ENCODE data around the gene RBM7. TPM values are rescaled to one million over a fixed set of nuclear protein-coding genes. Genes with fewer than 3 reads are reported as not detected.

The RBM7 gene
- total and polyA plus RNA-seq, 3 donors from 2014 or later = 17.6 to 37.6 (median 22.3) TPM

GRCh38 chr11:114413958-114414357 is 13.5 kb downstream of the RBM7 start:
- Histone ChIP-seq H3K4me3 (no peak overlapping the region), H3K9me3 (no peaks in the 10 kb centered on the region), H3K27ac (no peak overlapping the region), H3K4me1 (peaks cover 8% of the 10 kb centered on the region), H3K27me3 (no peaks in the 10 kb centered on the region), H3K36me3 (ENCODE audit: low read depth, missing control alignments) (no peaks in the 10 kb centered on the region)
- WGBS, 2 donors = 92 to 94% methylated on average over 10 of the region's 10 CpGs
- intact Hi-C loops (cut with DNase I; ENCODE audit: low total_unique reads) = no loop called here
- DNase-seq = no peak
- TF ChIP-seq CTCF (IDR thresholded peaks at IDR 0.05) (no peak), POLR2A (IDR thresholded peaks at IDR 0.05) (no peak)

- TF ChIP-seq POLR2A (IDR thresholded peaks at IDR 0.05) (no peak), CTCF (IDR thresholded peaks at IDR 0.05) (no peak)
- Histone ChIP-seq H3K27ac (no peak overlapping the region), H3K4me3 (no peak overlapping the region), H3K4me1 (peaks cover 8% of the 10 kb centered on the region), H3K36me3 (ENCODE audit: low read depth, missing control alignments) (no peaks in the 10 kb centered on the region), H3K9me3 (no peaks in the 10 kb centered on the region), H3K27me3 (no peaks in the 10 kb centered on the region)
- intact Hi-C loops (cut with DNase I; ENCODE audit: low total_unique reads) = no loop called here
- no peak for DNase-seq
These were observed 16.0 kb downstream of the RBM7 start for GRCh38 chr11:114416441-114416961.

- 91 to 94% methylated on average over 4 of the region's 4 CpGs for WGBS, 2 donors
- intact Hi-C loops (cut with DNase I; ENCODE audit: low total_unique reads) = no loop called here
- Histone ChIP-seq H3K27me3 (no peaks in the 10 kb centered on the region), H3K4me1 (no peaks in the 10 kb centered on the region), H3K27ac (no peak overlapping the region), H3K36me3 (ENCODE audit: low read depth, missing control alignments) (no peaks in the 10 kb centered on the region), H3K4me3 (no peak overlapping the region), H3K9me3 (no peaks in the 10 kb centered on the region)
- DNase-seq = no peak
- no peak for TF ChIP-seq POLR2A (IDR thresholded peaks at IDR 0.05)
- no peak for TF ChIP-seq CTCF (IDR thresholded peaks at IDR 0.05)
These were observed 25.8 kb downstream of the RBM7 start for GRCh38 chr11:114426280-114426679.

- no peak overlapping the region for H3K4me3 ChIP-seq
- no peak overlapping the region for H3K27ac ChIP-seq
- TF ChIP-seq POLR2A (IDR thresholded peaks at IDR 0.05) (no peak), CTCF (IDR thresholded peaks at IDR 0.05) (no peak)
- no peaks in the 10 kb centered on the region for H3K27me3 ChIP-seq
- DNase-seq = no peak
- intact Hi-C loops (cut with DNase I; ENCODE audit: low total_unique reads) = no loop called here
- H3K4me1 ChIP-seq = no peaks in the 10 kb centered on the region
- H3K36me3 ChIP-seq (ENCODE audit: low read depth, missing control alignments) = no peaks in the 10 kb centered on the region
- no peaks in the 10 kb centered on the region for H3K9me3 ChIP-seq
These were observed 29.8 kb downstream of the RBM7 start for GRCh38 chr11:114430290-114430689.

GRCh38 chr11:114432893-114433292 is 32.4 kb downstream of the RBM7 start:
- intact Hi-C loops (cut with DNase I; ENCODE audit: low total_unique reads) = no loop called here
- no peak for DNase-seq

More at GRCh38 chr11:114432893-114433292, 32.4 kb downstream of the RBM7 start:
- TF ChIP-seq POLR2A (IDR thresholded peaks at IDR 0.05) (no peak), CTCF (IDR thresholded peaks at IDR 0.05) (no peak)
- H3K36me3 ChIP-seq (ENCODE audit: low read depth, missing control alignments) = no peaks in the 10 kb centered on the region
- H3K27me3 ChIP-seq = no peaks in the 10 kb centered on the region
- WGBS, 2 donors = 90 to 93% methylated on average over 3 of the region's 3 CpGs
- no peaks in the 10 kb centered on the region for H3K4me1 ChIP-seq
- no peaks in the 10 kb centered on the region for H3K9me3 ChIP-seq
- no peak overlapping the region for H3K27ac ChIP-seq
- H3K4me3 ChIP-seq = no peak overlapping the region
